ENCODE data around the gene PIGU. TPM values are rescaled to one million over a fixed set of nuclear protein-coding genes. Genes with fewer than 3 reads are reported as not detected.

The PIGU gene
- total and polyA plus RNA-seq, 2 of the 13 experiments (the other 11 are each of a cell fraction or from before 2014, with no cell fraction given): 45.5 to 231 TPM

DNA sequence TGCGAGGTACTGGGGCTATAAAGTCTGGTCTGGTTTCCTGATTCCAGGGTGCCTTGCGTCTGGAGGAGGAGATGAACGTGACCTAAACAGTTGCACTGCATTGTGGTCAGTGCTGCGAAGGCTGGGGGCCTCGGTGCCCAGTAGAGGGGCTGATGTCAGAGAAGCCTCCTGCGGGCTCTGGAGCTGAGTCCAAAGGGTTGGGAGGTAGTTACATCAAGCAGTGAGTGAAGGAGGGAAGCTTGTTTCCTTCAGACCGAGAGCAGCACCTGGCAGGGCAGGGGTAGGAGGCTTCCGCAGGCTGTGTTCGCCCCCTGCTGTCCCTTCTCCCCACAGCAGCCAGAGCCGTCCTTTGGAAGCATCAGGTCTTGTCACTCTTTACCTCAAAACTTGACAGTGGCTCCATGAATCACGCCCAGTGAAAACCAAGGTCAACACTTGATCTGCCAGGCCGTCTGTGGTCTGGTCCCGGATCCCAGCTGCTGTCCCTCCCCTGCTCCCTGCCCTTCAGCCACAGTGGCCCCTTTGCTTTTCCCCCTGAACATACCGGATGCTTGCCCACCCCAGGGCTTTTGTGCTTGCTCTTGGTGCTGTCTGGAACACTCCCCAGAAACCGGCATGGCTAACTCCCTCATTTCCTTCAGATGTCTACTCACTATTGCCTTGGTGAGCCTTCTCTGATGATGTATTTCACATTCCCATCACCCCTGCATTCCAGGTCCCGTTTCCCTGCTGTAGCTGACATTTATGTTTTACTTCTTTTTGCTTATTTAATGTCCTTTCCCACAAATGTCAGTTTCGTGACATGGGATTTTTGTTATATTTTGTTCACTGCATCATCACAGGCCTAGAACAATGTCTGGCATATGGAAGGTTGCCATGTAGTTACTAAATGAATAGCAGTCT, 153.7 kb downstream of the PIGU start (continued):
- TF ChIP-seq ZNF781 (CRISPR knock-in tag; IDR thresholded peaks at IDR 0.05; ENCODE audit: borderline replicate concordance, not compliant biosample characterization) (peak; percentile 41), AGO2 (optimal IDR thresholded peaks at IDR 0.05; ENCODE audit: low read depth, low read length) (peak; percentile 57), ZNF468 (CRISPR knock-in tag; IDR thresholded peaks at IDR 0.05) (no peak), MAFF (IDR thresholded peaks at IDR 0.05; ENCODE audit: low read depth, low read length) (no peak), SMC3 (IDR thresholded peaks at IDR 0.05; ENCODE audit: low read length) (peak; percentile 82), ZNF260 (CRISPR knock-in tag; IDR thresholded peaks at IDR 0.05; ENCODE audit: borderline replicate concordance, low read depth) (no peak), TEAD2 (CRISPR knock-in tag; IDR thresholded peaks at IDR 0.05) (no peak), DR1 (CRISPR knock-in tag; IDR thresholded peaks at IDR 0.05) (no peak), ZFP62 (CRISPR knock-in tag; IDR thresholded peaks at IDR 0.05) (no peak), HOXA5 (CRISPR knock-in tag; IDR thresholded peaks at IDR 0.05) (no peak), PRMT3 (CRISPR knock-in tag; IDR thresholded peaks at IDR 0.05; ENCODE audit: borderline replicate concordance, low read depth) (no peak), HOXD1 (CRISPR knock-in tag; IDR thresholded peaks at IDR 0.05) (no peak), NR2C2 (CRISPR knock-in tag; IDR thresholded peaks at IDR 0.05; ENCODE audit: borderline replicate concordance) (no peak), RFXAP (CRISPR knock-in tag; IDR thresholded peaks at IDR 0.05; ENCODE audit: borderline replicate concordance) (no peak), ZNF850 (CRISPR knock-in tag; conservative IDR thresholded peaks at IDR 0.05) (no peak), ZNF382 (CRISPR knock-in tag; IDR thresholded peaks at IDR 0.05; ENCODE audit: borderline replicate concordance) (no peak), RAD21 (CRISPR knock-in tag; IDR thresholded peaks at IDR 0.05) (peak; percentile 97), HNRNPL (IDR thresholded peaks at IDR 0.05; ENCODE audit: low read depth, low read length) (no peak), ZNF432 (CRISPR knock-in tag; IDR thresholded peaks at IDR 0.05; ENCODE audit: borderline replicate concordance) (no peak), FOXK2 (IDR thresholded peaks at IDR 0.05) (no peak)
- TF ChIP-seq, protein P1, sequence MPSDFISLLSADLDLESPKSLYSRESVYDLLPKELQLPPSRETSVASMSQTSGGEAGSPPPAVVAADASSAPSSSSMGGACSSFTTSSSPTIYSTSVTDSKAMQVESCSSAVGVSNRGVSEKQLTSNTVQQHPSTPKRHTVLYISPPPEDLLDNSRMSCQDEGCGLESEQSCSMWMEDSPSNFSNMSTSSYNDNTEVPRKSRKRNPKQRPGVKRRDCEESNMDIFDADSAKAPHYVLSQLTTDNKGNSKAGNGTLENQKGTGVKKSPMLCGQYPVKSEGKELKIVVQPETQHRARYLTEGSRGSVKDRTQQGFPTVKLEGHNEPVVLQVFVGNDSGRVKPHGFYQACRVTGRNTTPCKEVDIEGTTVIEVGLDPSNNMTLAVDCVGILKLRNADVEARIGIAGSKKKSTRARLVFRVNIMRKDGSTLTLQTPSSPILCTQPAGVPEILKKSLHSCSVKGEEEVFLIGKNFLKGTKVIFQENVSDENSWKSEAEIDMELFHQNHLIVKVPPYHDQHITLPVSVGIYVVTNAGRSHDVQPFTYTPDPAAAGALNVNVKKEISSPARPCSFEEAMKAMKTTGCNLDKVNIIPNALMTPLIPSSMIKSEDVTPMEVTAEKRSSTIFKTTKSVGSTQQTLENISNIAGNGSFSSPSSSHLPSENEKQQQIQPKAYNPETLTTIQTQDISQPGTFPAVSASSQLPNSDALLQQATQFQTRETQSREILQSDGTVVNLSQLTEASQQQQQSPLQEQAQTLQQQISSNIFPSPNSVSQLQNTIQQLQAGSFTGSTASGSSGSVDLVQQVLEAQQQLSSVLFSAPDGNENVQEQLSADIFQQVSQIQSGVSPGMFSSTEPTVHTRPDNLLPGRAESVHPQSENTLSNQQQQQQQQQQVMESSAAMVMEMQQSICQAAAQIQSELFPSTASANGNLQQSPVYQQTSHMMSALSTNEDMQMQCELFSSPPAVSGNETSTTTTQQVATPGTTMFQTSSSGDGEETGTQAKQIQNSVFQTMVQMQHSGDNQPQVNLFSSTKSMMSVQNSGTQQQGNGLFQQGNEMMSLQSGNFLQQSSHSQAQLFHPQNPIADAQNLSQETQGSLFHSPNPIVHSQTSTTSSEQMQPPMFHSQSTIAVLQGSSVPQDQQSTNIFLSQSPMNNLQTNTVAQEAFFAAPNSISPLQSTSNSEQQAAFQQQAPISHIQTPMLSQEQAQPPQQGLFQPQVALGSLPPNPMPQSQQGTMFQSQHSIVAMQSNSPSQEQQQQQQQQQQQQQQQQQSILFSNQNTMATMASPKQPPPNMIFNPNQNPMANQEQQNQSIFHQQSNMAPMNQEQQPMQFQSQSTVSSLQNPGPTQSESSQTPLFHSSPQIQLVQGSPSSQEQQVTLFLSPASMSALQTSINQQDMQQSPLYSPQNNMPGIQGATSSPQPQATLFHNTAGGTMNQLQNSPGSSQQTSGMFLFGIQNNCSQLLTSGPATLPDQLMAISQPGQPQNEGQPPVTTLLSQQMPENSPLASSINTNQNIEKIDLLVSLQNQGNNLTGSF (CRISPR knock-in tag; IDR thresholded peaks at IDR 0.05): no peak
- TF ChIP-seq, protein P2, sequence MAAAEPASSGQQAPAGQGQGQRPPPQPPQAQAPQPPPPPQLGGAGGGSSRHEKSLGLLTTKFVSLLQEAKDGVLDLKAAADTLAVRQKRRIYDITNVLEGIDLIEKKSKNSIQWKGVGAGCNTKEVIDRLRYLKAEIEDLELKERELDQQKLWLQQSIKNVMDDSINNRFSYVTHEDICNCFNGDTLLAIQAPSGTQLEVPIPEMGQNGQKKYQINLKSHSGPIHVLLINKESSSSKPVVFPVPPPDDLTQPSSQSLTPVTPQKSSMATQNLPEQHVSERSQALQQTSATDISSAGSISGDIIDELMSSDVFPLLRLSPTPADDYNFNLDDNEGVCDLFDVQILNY (CRISPR knock-in tag; conservative IDR thresholded peaks at IDR 0.05): 0 out of 2 replicates have a peak, but pooled peaks have one; percentile 46
- TF ChIP-seq, protein P3, sequence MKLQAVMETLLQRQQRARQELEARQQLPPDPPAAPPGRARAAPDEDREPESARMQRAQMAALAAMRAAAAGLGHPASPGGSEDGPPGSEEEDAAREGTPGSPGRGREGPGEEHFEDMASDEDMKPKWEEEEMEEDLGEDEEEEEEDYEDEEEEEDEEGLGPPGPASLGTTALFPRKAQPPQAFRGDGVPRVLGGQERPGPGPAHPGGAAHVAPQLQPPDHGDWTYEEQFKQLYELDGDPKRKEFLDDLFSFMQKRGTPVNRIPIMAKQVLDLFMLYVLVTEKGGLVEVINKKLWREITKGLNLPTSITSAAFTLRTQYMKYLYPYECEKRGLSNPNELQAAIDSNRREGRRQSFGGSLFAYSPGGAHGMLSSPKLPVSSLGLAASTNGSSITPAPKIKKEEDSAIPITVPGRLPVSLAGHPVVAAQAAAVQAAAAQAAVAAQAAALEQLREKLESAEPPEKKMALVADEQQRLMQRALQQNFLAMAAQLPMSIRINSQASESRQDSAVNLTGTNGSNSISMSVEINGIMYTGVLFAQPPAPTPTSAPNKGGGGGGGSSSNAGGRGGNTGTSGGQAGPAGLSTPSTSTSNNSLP (IDR thresholded peaks at IDR 0.05; ENCODE audit: low read depth, low read length): peak; percentile 42; the same call in 1 of the 2 replicates
